Measurements from ENCODE around the gene ADAD2.
"Not testable (repeated sequence)": the region's sequence is repeated elsewhere in the genome, so short reads cannot be mapped to it uniquely, and the experiment has no call there.

ADAD2 gene

DNA sequence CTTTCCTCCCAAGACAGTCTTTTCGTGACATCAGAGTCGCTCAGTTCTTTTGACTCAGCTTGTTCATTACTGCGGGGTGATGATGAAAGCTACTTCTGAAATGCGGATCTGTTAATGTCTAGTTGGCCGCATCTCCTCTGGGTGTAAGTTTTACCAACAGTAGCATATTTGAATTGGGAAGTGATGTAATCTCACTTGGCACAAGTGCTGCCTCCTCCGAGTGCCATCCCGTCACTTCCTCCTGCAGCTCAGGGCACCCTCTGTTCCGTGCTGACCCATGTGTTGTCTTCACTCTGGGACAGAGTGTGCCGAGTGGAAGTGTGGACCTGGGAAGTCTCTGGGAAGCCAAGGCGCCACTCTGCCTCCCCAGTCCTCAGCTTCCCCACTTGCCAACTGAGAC is 8.9 kb downstream of the ADAD2 start:
- no peak for ATAC-seq
- TF ChIP-seq, protein P1, sequence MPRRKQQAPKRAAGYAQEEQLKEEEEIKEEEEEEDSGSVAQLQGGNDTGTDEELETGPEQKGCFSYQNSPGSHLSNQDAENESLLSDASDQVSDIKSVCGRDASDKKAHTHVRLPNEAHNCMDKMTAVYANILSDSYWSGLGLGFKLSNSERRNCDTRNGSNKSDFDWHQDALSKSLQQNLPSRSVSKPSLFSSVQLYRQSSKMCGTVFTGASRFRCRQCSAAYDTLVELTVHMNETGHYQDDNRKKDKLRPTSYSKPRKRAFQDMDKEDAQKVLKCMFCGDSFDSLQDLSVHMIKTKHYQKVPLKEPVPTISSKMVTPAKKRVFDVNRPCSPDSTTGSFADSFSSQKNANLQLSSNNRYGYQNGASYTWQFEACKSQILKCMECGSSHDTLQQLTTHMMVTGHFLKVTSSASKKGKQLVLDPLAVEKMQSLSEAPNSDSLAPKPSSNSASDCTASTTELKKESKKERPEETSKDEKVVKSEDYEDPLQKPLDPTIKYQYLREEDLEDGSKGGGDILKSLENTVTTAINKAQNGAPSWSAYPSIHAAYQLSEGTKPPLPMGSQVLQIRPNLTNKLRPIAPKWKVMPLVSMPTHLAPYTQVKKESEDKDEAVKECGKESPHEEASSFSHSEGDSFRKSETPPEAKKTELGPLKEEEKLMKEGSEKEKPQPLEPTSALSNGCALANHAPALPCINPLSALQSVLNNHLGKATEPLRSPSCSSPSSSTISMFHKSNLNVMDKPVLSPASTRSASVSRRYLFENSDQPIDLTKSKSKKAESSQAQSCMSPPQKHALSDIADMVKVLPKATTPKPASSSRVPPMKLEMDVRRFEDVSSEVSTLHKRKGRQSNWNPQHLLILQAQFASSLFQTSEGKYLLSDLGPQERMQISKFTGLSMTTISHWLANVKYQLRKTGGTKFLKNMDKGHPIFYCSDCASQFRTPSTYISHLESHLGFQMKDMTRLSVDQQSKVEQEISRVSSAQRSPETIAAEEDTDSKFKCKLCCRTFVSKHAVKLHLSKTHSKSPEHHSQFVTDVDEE (CRISPR knock-in tag; IDR thresholded peaks at IDR 0.05), result no peak
- TF ChIP-seq BACH2 (CRISPR knock-in tag; IDR thresholded peaks at IDR 0.05; ENCODE audit: borderline replicate concordance), result no peak
- no peak for TF ChIP-seq TCF4 (CRISPR knock-in tag; IDR thresholded peaks at IDR 0.05; ENCODE audit: borderline replicate concordance)
- no peak for TF ChIP-seq SNAI2 (CRISPR knock-in tag; IDR thresholded peaks at IDR 0.05)

GRCh38 chr16:84204551-84204950 is 13.6 kb downstream of the ADAD2 start:
- ATAC-seq, result not testable (repeated sequence)

DNA sequence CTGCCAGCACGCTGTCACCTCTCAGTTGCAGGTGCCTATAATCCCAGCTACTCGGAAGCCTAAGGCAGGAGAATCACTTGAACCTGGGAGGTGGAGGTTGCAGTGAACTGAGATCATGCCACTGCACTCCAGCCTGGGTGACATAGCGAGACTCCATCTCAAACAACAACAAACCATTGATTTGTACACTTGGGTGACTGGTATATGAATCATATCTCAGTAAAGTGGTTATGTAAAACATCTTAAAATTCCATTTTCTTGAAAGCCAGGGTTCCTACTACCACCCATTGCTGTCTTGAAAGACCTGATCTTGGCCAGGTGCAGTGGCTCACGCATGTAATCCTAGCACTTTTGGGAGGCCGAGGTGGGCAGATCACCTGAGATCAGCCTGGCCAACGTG is 14.2 kb downstream of the ADAD2 start:
- not testable (repeated sequence) for ATAC-seq

DNA sequence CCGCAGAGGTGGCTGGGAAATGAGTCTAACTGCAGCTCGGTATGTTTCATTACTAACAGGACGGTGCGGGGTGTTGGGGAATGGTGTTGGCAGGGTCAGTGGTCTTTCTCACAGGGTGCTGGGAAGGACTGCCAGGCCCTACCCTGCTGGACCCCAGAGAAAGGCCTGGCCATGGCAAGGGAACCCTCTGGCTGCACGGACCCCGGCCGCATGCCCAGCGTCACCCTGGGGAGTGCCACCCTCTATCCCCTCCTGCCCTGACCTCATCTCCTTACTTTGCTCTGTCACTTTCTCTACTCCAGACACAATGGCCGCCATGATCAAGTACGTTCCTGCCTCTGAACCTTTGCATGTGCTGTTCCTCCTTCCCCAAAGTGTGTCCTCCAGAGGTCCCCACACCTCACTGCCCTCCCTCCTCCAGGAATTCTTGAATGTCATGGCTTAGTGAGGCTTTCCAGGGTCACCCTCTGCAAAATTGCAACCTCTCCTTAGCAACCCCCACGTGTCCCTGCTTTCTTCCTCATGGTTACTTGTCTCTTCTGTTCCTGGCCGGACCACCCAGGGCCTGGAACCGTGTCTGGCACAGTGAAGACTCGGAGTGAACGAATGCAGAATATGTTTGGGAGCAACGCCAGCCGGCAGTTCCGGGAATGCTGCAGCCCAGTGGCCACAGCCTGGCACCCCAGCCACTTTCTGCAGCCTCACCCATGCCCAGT is 15.2 kb downstream of the ADAD2 start:
- TF ChIP-seq SNAI2 (CRISPR knock-in tag; IDR thresholded peaks at IDR 0.05), result no peak
- TF ChIP-seq ZNF565 (CRISPR knock-in tag; conservative IDR thresholded peaks at IDR 0.05; ENCODE audit: low read depth), result no peak
- TF ChIP-seq CSRNP3 (CRISPR knock-in tag; IDR thresholded peaks at IDR 0.05), result no peak
- no peak for TF ChIP-seq BACH2 (CRISPR knock-in tag; IDR thresholded peaks at IDR 0.05; ENCODE audit: borderline replicate concordance)
- TF ChIP-seq, protein P1 (CRISPR knock-in tag; IDR thresholded peaks at IDR 0.05), result no peak
- no peak for TF ChIP-seq ZC3H10 (CRISPR knock-in tag; IDR thresholded peaks at IDR 0.05)
- TF ChIP-seq ZFP3 (CRISPR knock-in tag; IDR thresholded peaks at IDR 0.05), result no peak
- no peak for TF ChIP-seq ARNTL (CRISPR knock-in tag; IDR thresholded peaks at IDR 0.05; ENCODE audit: borderline replicate concordance, low read depth)
- no peak for TF ChIP-seq CREB5 (CRISPR knock-in tag; IDR thresholded peaks at IDR 0.05; ENCODE audit: low read depth)
- TF ChIP-seq GLIS3 (CRISPR knock-in tag; IDR thresholded peaks at IDR 0.05), result no peak
- TF ChIP-seq TCF4 (CRISPR knock-in tag; IDR thresholded peaks at IDR 0.05; ENCODE audit: borderline replicate concordance), result no peak
- TF ChIP-seq, protein P2, sequence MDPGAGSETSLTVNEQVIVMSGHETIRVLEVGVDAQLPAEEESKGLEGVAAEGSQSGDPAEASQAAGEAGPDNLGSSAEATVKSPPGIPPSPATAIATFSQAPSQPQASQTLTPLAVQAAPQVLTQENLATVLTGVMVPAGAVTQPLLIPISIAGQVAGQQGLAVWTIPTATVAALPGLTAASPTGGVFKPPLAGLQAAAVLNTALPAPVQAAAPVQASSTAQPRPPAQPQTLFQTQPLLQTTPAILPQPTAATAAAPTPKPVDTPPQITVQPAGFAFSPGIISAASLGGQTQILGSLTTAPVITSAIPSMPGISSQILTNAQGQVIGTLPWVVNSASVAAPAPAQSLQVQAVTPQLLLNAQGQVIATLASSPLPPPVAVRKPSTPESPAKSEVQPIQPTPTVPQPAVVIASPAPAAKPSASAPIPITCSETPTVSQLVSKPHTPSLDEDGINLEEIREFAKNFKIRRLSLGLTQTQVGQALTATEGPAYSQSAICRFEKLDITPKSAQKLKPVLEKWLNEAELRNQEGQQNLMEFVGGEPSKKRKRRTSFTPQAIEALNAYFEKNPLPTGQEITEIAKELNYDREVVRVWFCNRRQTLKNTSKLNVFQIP (CRISPR knock-in tag; IDR thresholded peaks at IDR 0.05; ENCODE audit: borderline replicate concordance, low read depth), result no peak
- no peak for TF ChIP-seq ESRRG (CRISPR knock-in tag; IDR thresholded peaks at IDR 0.05)
- TF ChIP-seq, protein P3, sequence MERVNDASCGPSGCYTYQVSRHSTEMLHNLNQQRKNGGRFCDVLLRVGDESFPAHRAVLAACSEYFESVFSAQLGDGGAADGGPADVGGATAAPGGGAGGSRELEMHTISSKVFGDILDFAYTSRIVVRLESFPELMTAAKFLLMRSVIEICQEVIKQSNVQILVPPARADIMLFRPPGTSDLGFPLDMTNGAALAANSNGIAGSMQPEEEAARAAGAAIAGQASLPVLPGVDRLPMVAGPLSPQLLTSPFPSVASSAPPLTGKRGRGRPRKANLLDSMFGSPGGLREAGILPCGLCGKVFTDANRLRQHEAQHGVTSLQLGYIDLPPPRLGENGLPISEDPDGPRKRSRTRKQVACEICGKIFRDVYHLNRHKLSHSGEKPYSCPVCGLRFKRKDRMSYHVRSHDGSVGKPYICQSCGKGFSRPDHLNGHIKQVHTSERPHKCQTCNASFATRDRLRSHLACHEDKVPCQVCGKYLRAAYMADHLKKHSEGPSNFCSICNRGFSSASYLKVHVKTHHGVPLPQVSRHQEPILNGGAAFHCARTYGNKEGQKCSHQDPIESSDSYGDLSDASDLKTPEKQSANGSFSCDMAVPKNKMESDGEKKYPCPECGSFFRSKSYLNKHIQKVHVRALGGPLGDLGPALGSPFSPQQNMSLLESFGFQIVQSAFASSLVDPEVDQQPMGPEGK (CRISPR knock-in tag; IDR thresholded peaks at IDR 0.05; ENCODE audit: borderline replicate concordance), result no peak

More for the DNA sequence above, 15.2 kb downstream of the ADAD2 start:
- no peak for ATAC-seq
